GM19043 (cell line): ENCODE results near the gene SEC31A.

Experiments used
- ATAC-seq: cut with Tn5 transposase; IDR thresholded peaks from one replicate; pipeline ENCODE4 v1.9.1; 2021; ENCODE audit warnings: low read depth; ENCODE audit not compliant: unreplicated experiment

The SEC31A gene

GRCh38 chr4:82798168-82799005, 92.6 kb downstream of the SEC31A start, which contains the start of gene SCD5:
SCD5 (minus strand) TSS chr4:82798796; CDS start chr4:82798537, 259 bp downstream.
- peak; percentile 87 for ATAC-seq

- no peak for ATAC-seq
These were observed 93.4 kb downstream of the SEC31A start for GRCh38 chr4:82797405-82798111.

DNA sequence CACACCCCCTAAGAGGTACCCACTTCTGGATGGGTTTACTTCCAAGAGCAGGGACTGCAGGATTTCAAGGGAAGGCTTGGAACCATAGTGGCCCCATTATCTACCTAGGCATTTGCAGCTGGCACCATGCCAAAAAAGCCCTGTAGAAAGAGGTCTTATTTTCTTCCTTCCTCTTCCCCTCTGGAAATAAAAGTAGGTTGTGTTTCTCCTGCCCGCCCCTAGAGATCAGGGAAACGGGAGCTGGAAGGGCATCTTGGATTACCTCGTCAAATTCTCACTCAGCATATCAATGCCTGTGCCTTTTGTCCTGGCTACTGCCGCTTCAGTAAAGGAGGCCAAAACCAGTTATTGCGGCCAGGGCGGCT, 93.9 kb downstream of the SEC31A start:
- ATAC-seq: no peak

GRCh38 chr4:82792912-82793649, 97.9 kb downstream of the SEC31A start:
- ATAC-seq: no peak

DNA sequence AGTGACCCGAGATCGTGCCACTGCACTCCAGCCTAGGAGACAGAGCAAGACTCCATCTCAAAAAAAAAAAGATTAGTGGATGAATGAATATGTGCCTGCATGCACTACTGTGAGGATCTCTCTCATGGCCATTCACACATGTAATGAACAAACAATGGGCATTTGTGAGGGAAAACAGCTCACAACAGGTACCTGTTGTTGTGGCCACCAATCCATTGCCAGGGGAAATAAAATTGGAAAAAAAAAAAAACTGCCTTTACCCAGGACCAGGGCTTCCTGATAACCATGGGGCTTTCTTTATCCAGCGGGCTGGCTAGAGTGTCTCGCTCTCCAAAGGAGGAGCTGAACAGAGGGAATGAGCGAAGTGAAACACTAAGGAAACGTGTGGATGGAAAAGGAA, 99.8 kb downstream of the SEC31A start:
- no peak for ATAC-seq

GRCh38 chr4:82790060-82790660, 100.8 kb downstream of the SEC31A start:
- ATAC-seq: no peak

DNA sequence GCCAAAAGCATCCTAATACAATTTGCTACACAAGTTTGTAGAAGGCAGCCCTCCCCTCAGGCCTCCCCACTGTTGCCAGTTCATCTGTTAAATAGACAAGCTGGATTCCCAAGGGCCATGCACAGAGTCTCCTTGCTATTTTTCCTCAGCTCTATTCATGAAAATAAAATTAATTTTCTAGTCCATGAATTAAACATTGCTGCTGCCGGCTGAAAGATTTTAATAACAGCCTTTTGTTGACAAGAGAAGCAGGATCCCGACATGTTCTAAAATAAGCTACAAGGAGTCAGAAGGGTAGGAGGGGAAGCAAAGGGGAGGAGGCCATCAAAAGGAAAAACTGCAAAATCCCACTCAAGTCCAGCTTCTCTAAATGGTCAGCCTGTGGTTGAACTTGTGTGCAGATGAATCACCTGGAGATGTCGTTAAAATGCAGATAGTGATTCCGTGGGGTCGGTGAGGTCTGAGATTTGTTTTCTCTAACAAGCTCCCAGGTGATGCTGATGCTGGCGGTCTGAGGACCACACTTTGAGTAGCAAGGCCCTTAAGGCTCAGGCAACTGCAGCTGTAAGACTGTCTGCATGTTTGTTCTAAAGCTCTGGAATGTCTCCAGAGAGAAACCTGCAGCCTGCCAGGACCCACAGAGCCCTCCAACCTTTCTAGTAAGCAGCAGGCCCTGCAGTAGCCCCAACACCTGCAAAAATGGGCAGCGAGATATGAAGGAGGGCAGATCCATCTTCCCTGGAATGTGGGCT, 101.8 kb downstream of the SEC31A start:
- ATAC-seq: no peak

DNA sequence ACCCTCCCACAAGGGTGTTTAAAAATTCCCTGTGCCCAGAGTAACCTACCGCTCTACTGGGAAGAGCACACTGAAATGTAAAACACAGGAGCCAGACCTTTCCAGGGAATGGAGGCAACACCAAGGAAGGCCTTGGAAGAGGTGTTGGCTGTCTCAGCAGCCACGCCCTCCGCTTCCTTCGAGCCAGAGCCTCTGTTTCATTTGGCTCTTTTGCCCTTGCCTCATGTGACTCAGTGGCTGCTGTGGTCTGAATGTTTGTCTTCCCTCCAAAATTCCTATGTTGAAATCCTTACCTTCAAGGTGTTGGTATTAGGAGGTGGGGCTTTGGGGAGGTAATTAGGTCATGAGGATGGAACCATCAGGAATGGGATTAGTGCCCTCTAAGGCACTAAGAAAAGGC, 103.6 kb downstream of the SEC31A start:
- ATAC-seq: no peak

GRCh38 chr4:82786828-82787227, 104.1 kb downstream of the SEC31A start:
- ATAC-seq: no peak

- no peak for ATAC-seq
These were observed 105.1 kb downstream of the SEC31A start for GRCh38 chr4:82785611-82786400.

GRCh38 chr4:82784681-82785610, 106.0 kb downstream of the SEC31A start:
- no peak for ATAC-seq

DNA sequence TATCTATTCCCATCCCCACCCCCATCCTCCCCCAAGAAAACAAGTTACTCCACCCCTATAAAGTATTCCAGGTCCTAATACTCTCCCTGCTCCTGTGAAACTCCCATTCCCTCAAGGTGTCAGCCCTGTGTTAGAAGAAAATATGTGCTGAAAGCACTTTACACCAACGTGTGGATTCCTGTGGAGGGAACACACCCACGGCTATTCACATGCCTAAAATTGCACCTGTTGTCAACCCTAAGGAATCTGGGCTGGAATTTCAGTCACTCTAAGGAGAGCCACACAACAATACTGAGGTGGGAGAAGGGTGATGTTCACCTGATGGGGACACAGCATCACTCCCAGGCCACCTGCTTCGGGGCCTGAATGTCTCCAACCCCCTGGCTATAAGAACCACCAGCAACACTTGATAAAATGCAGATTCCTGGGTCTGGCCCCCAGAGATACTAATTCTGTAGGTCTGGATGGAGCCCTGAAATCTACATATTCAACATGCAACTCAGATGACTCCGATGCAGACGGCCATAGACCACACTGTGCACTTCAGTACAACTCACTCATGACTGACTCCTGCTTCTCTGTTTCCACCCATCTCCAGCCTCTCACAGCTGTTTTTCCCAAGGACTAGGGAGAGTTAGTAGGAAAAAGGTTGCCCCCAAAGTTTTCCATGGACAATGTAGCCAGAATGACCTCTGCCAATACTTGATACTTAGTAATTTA, 108.2 kb downstream of the SEC31A start:
- no peak for ATAC-seq

GRCh38 chr4:82780752-82781231, 110.2 kb downstream of the SEC31A start:
- ATAC-seq: peak; percentile 77

DNA sequence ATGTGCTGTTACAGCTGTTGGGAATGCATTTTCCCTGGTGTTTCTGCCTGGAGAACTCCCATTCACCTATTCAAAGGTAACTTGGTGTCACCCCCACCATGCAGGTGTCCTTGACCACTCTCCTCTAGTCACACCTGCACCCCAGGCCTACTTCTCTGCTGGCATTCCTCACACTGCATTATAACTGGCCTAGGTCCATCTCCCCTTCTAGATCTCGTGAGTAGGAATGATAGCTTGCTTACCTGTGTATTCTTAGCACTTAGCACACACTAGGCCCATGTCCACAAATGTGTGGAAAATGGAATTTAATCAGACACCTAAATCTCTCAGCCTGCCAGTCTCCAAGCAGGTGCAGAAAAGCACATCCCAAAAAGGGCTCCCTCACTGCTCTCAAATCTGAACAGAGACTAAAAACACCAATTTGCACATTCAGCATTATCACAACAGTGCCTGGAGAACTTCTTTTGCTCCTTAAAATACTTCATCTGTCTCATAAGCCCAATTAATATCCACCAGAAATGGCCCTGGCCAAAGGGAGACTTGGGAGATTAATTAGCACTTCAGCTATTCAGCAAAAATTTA, 110.7 kb downstream of the SEC31A start:
- no peak for ATAC-seq

DNA sequence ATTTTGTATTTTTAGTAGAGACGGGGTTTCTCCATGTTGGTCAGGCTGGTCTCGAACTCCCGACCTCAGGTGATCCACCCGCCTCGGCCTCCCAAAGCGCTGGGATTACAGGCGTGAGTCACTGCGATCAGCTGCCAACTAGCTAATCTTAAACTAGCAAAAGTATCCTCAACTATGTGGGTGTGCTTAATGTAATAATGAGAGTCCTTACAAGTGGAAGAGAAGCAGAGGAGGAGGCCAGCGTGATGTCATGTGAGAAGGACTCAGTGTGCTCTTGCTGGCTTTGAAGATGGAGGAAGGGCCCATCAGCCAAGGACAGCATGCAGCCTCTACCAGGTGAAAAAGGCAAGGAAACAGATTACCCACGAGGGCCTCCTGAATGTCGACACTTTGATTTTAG, 111.9 kb downstream of the SEC31A start:
- ATAC-seq: no peak

DNA sequence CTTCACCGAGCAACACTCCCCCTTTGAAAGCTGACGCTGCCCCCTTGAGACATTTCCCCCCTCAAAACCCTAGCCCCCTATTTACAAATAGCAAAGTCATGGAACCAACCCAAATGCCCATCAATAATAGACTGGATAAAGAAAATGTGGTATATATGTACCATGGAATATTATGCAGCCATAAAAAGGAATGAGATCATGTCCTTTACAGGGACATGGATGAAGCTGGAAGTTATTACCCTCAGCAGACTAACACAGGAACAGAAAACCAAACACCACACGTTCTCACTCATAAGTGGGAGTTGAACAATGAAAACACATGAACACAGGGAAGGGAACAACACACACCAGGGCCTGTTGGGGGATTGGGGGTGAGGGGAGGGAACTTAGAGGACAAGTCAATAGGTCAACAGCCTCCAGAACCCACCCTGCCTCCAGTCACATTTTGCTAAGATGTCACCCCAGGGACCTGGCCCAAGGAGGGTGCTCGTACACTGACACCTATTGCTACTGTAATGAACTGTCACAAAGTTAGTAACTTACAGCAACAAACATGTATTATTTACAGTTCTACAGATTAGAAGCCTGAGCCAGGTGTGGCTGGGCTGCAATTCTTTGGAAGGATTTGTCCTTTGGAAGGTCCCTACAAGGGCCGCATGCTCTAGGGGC, 113.0 kb downstream of the SEC31A start:
- ATAC-seq: no peak
